ENCODE data around the gene PELI2. TPM values are rescaled to one million over a fixed set of nuclear protein-coding genes. Genes with fewer than 3 reads are reported as not detected.

Gene PELI2
- total RNA-seq, 2 donors from 2014 or later, result 22.2 to 28.3 TPM

- H3K27me3 ChIP-seq (replicated peaks; ENCODE audit: insufficient read depth), result no peaks in the 10 kb centered on the region
- ATAC-seq (ENCODE audit: insufficient number of reproducible peaks, low FRiP score, low read depth) (no peak), DNase-seq (ENCODE audit: low spot score) (no peak)
- peaks cover 20 to 59% of the 10 kb centered on the region in 2 donors for H3K4me1 ChIP-seq (ENCODE audit: control insufficient read depth in 1 of 2, low read depth in 2 of 2)
- no peaks in the 10 kb centered on the region for H3K9me3 ChIP-seq
- no peak overlapping the region for H3K4me3 ChIP-seq
- TF ChIP-seq CTCF (IDR thresholded peaks at IDR 0.05), result no peak
- H3K36me3 ChIP-seq, result no peaks in the 10 kb centered on the region
- H3K27ac ChIP-seq, result no peak overlapping the region
Measured at GRCh38 chr14:56125772-56126636, 7.8 kb downstream of the PELI2 start.

- H3K4me3 ChIP-seq, result no peak overlapping the region
- no peak overlapping the region for H3K27ac ChIP-seq
- H3K9me3 ChIP-seq, result no peaks in the 10 kb centered on the region
- TF ChIP-seq CTCF (IDR thresholded peaks at IDR 0.05), result no peak
- DNase-seq (ENCODE audit: low spot score) (no peak), ATAC-seq (ENCODE audit: insufficient number of reproducible peaks, low FRiP score, low read depth) (no peak)
- peaks cover 19 to 53% of the 10 kb centered on the region in 2 donors for H3K4me1 ChIP-seq (ENCODE audit: control insufficient read depth in 1 of 2, low read depth in 2 of 2)
- H3K27me3 ChIP-seq (replicated peaks; ENCODE audit: insufficient read depth), result no peaks in the 10 kb centered on the region
- no peaks in the 10 kb centered on the region for H3K36me3 ChIP-seq
Measured at GRCh38 chr14:56126637-56126913, 8.4 kb downstream of the PELI2 start.

- H3K4me3 ChIP-seq, result no peak overlapping the region
- H3K27ac ChIP-seq, result no peak overlapping the region
- no peak for ATAC-seq (ENCODE audit: insufficient number of reproducible peaks, low FRiP score, low read depth)
- H3K27me3 ChIP-seq (replicated peaks; ENCODE audit: insufficient read depth), result no peaks in the 10 kb centered on the region
- no peak for DNase-seq (ENCODE audit: low spot score)
- H3K4me1 ChIP-seq (ENCODE audit: control insufficient read depth in 1 of 2, low read depth in 2 of 2), result peaks cover 19 to 48% of the 10 kb centered on the region in 2 donors
- no peaks in the 10 kb centered on the region for H3K9me3 ChIP-seq
- H3K36me3 ChIP-seq, result no peaks in the 10 kb centered on the region
- TF ChIP-seq CTCF (IDR thresholded peaks at IDR 0.05), result no peak
Measured at GRCh38 chr14:56127156-56127555, 8.9 kb downstream of the PELI2 start.

GRCh38 chr14:56129092-56129491 is 10.9 kb downstream of the PELI2 start:
- H3K27me3 ChIP-seq (replicated peaks; ENCODE audit: insufficient read depth), result no peaks in the 10 kb centered on the region
- no peaks in the 10 kb centered on the region for H3K9me3 ChIP-seq
- H3K27ac ChIP-seq, result no peak overlapping the region
- peaks cover 11 to 29% of the 10 kb centered on the region in 2 donors for H3K4me1 ChIP-seq (ENCODE audit: control insufficient read depth in 1 of 2, low read depth in 2 of 2)
- no peak for TF ChIP-seq CTCF (IDR thresholded peaks at IDR 0.05)
- no peak overlapping the region for H3K4me3 ChIP-seq
- no peaks in the 10 kb centered on the region for H3K36me3 ChIP-seq
- DNase-seq (ENCODE audit: low spot score), result no peak
- ATAC-seq (ENCODE audit: insufficient number of reproducible peaks, low FRiP score, low read depth), result no peak

GRCh38 chr14:56129933-56130332 is 11.7 kb downstream of the PELI2 start:
- Histone ChIP-seq H3K9me3 (no peaks in the 10 kb centered on the region), H3K27ac (no peak overlapping the region), H3K27me3 (replicated peaks; ENCODE audit: insufficient read depth) (no peaks in the 10 kb centered on the region), H3K36me3 (no peaks in the 10 kb centered on the region), H3K4me1 (ENCODE audit: control insufficient read depth in 1 of 2, low read depth in 2 of 2) (peaks cover 15 to 29% of the 10 kb centered on the region in 2 donors), H3K4me3 (no peak overlapping the region)
- TF ChIP-seq CTCF (IDR thresholded peaks at IDR 0.05), result no peak
- no peak for ATAC-seq (ENCODE audit: insufficient number of reproducible peaks, low FRiP score, low read depth)
- DNase-seq (ENCODE audit: low spot score), result no peak

All from thoracic aorta (tissue), 2 donors.